H1 (cell line): Measurements from ENCODE around the gene ANO6. TPM values are rescaled to one million over a fixed set of nuclear protein-coding genes. Genes with fewer than 3 reads are reported as not detected.

Experiments
- CTCF ChIA-PET: fragments of 300-600 bp; sonication (Branson Sonifier 250); formaldehyde crosslinking; loops from one replicate; lab custom pipeline; 2021; ENCODE audit not compliant: partially characterized antibody; lab: Charles Lee
- POLR2A ChIA-PET: fragments of 300-600 bp; sonication (Branson Sonifier 250); formaldehyde crosslinking; loops from one replicate; lab custom pipeline; 2021; ENCODE audit warnings: inconsistent platforms; ENCODE audit not compliant: partially characterized antibody; lab: Charles Lee
- DNase-seq, 2 experiments: peaks; one replicate each; pipeline versions ENCODE4 v3.0.0 to v3.0.0-alpha.2; 2010 to 2022; ENCODE audit warnings: low spot score in 2 of 2, low read depth in 1 of 2, mixed read lengths in 1 of 2
- FAIRE-seq: peaks from 2 replicates; lab custom pipeline; 2011; peaks lifted over from hg19 to GRCh38; lab: Jason Lieb, UNC
- H2AFZ ChIP-seq: 2 replicates; pipeline ENCODE4 v1.8.1; 2012; ENCODE audit warnings: low read length, inconsistent platforms
- H2AK5ac ChIP-seq: 2 replicates; pipeline ENCODE4 v1.6.1; 2013; ENCODE audit warnings: low read depth, low read length
- H2BK120ac ChIP-seq: replicated peaks from 2 replicates; pipeline ENCODE3; 2013; ENCODE audit warnings: low read depth, low read length, inconsistent platforms
- H2BK12ac ChIP-seq: 2 replicates; pipeline ENCODE4 v1.6.1; 2013; ENCODE audit warnings: low read depth, low read length
- H2BK15ac ChIP-seq: 2 replicates; pipeline ENCODE4 v1.6.1; 2013; ENCODE audit warnings: low read length
- H2BK20ac ChIP-seq: 2 replicates; pipeline ENCODE4 v1.6.1; 2013; ENCODE audit warnings: low read length
- H2BK5ac ChIP-seq: 2 replicates; pipeline ENCODE4 v1.6.1; 2013; ENCODE audit warnings: low read depth, low read length
- H3K14ac ChIP-seq: 2 replicates; pipeline ENCODE4 v1.6.1; 2013; ENCODE audit warnings: inconsistent platforms; ENCODE audit not compliant: insufficient read length
- H3K18ac ChIP-seq: 2 replicates; pipeline ENCODE4 v1.6.1; 2013; ENCODE audit warnings: low read length; ENCODE audit errors: extremely low read depth
- H3K23ac ChIP-seq: 2 replicates; pipeline ENCODE4 v1.6.1; 2013; ENCODE audit warnings: inconsistent platforms; ENCODE audit not compliant: insufficient read length
- H3K23me2 ChIP-seq: 2 replicates; pipeline ENCODE4 v1.6.1; 2013; ENCODE audit warnings: low read depth, low read length
- H3K27ac ChIP-seq: 2 replicates; pipeline ENCODE4 v1.6.1; 2011; ENCODE audit warnings: low read depth, low read length, inconsistent platforms
- H3K27me3 ChIP-seq, 4 experiments: replicated peaks in 1 of 4; 1 replicate in 1 of 4; 2 replicates in 3 of 4; pipeline versions ENCODE4 v1.6.1 to v1.8.1; 2011 to 2013; ENCODE audit warnings: low read length in 3 of 4, mild to moderate bottlenecking in 3 of 4, inconsistent platforms in 2 of 4, mixed read lengths in 2 of 4, moderate library complexity in 1 of 4; ENCODE audit not compliant: control insufficient read depth in 3 of 4, insufficient read depth in 3 of 4; ENCODE audit errors: extremely low read depth in 1 of 4
- H3K36me3 ChIP-seq, 4 experiments: 2 replicates each; pipeline versions ENCODE4 v1.6.1 to v1.8.1; 2011 to 2013; ENCODE audit warnings: mild to moderate bottlenecking in 4 of 4, low read length in 3 of 4, moderate library complexity in 2 of 4, control low read depth in 1 of 4, inconsistent platforms in 1 of 4; ENCODE audit not compliant: insufficient read depth in 4 of 4, control insufficient read depth in 2 of 4
- H3K4ac ChIP-seq: replicated peaks from 2 replicates; pipeline ENCODE3; 2013; ENCODE audit warnings: low read length, low read depth, mixed read lengths, inconsistent platforms; ENCODE audit not compliant: insufficient read length
- H3K4me1 ChIP-seq, 4 experiments: replicated peaks in 1 of 4; 1 replicate in 1 of 4; 2 replicates in 3 of 4; pipeline versions ENCODE4 v1.6.1 to v1.8.1; 2011 to 2013; ENCODE audit warnings: low read length in 3 of 4, inconsistent platforms in 2 of 4, mixed read lengths in 1 of 4; ENCODE audit not compliant: insufficient read depth in 4 of 4, control insufficient read depth in 3 of 4
- H3K4me2 ChIP-seq, 2 experiments: 2 replicates each; pipeline versions ENCODE4 v1.6.1 to v1.8.1; 2011 to 2013; ENCODE audit warnings: low read depth in 2 of 2, low read length in 2 of 2, control low read depth in 1 of 2, inconsistent platforms in 1 of 2, mild to moderate bottlenecking in 1 of 2; ENCODE audit not compliant: insufficient read depth in 1 of 2
- H3K4me3 ChIP-seq, 4 experiments: fragments of 200-600, 300-600 bp in 1 of 4; sonication (generic), shearing (Covaris generic), sonication (Bioruptor Twin) in 1 of 4; 2 replicates each; pipeline versions ENCODE4 v1.5.1 to v1.8.1; 2011 to 2016; ENCODE audit warnings: low read length in 4 of 4, low read depth in 3 of 4, control low read depth in 2 of 4, inconsistent platforms in 2 of 4, mild to moderate bottlenecking in 2 of 4, mixed read lengths in 1 of 4, moderate library complexity in 1 of 4; ENCODE audit not compliant: insufficient read depth in 2 of 4; ENCODE audit errors: extremely low read depth in 1 of 4
- H3K56ac ChIP-seq: replicated peaks from 2 replicates; pipeline ENCODE3; 2013; ENCODE audit warnings: low read depth, mild to moderate bottlenecking, mixed read lengths, low read length, inconsistent platforms; ENCODE audit not compliant: insufficient read length
- H3K79me1 ChIP-seq: 2 replicates; pipeline ENCODE4 v1.6.1; 2013; ENCODE audit warnings: low read depth, low read length, control low read depth
- H3K79me2 ChIP-seq, 2 experiments: 2 replicates each; pipeline versions ENCODE4 v1.6.1 to v1.8.1; 2012 to 2013; ENCODE audit warnings: low read length in 2 of 2, mild to moderate bottlenecking in 2 of 2, inconsistent platforms in 1 of 2; ENCODE audit not compliant: insufficient read depth in 2 of 2, control insufficient read depth in 1 of 2
- H3K9ac ChIP-seq, 4 experiments: replicated peaks in 1 of 4; 1 replicate in 1 of 4; 2 replicates in 3 of 4; pipeline versions ENCODE4 v1.6.1 to v1.8.1; 2011 to 2013; ENCODE audit warnings: low read depth in 3 of 4, low read length in 3 of 4, control low read depth in 2 of 4, mild to moderate bottlenecking in 2 of 4, moderate library complexity in 2 of 4, inconsistent platforms in 1 of 4; ENCODE audit errors: extremely low read depth in 1 of 4
- H3K9me3 ChIP-seq, 2 experiments: 2 replicates each; pipeline versions ENCODE4 v1.6.1 to v1.8.1; 2012 to 2013; ENCODE audit warnings: mild to moderate bottlenecking in 2 of 2, moderate library complexity in 2 of 2, control low read depth in 1 of 2, inconsistent platforms in 1 of 2, low read depth in 1 of 2, low read length in 1 of 2, mixed read lengths in 1 of 2; ENCODE audit not compliant: insufficient read depth in 2 of 2
- H4K20me1 ChIP-seq, 2 experiments: replicated peaks in 1 of 2; 2 replicates each; pipeline versions ENCODE3 to v1.8.1; 2011 to 2013; ENCODE audit warnings: inconsistent platforms in 2 of 2, low read length in 2 of 2, mild to moderate bottlenecking in 1 of 2; ENCODE audit not compliant: insufficient read depth in 2 of 2, control insufficient read depth in 1 of 2
- H4K5ac ChIP-seq: 2 replicates; pipeline ENCODE4 v1.6.1; 2013; ENCODE audit warnings: low read length, low read depth, mixed read lengths, inconsistent platforms; ENCODE audit not compliant: insufficient read length
- H4K8ac ChIP-seq: 2 replicates; pipeline ENCODE4 v1.8.0; 2013; ENCODE audit warnings: mild to moderate bottlenecking, moderate library complexity, low read length, inconsistent platforms; ENCODE audit not compliant: insufficient read depth; ENCODE audit errors: extremely low read depth
- H4K91ac ChIP-seq: replicated peaks from 2 replicates; pipeline ENCODE3; 2013; ENCODE audit warnings: low read length, mixed read lengths, inconsistent platforms; ENCODE audit not compliant: insufficient read length
- ATF2 ChIP-seq: IDR thresholded peaks from 2 replicates; pipeline ENCODE4 v1.6.1; 2012; ENCODE audit warnings: low read length, inconsistent platforms
- BCL11A ChIP-seq, 2 experiments: IDR thresholded peaks; one replicate each; pipeline ENCODE4 v1.6.1; 2011; ENCODE audit warnings: low read depth in 2 of 2, low read length in 2 of 2, mild to moderate bottlenecking in 2 of 2
- CBX8 ChIP-seq: fragments of 300-800, 300-1000 bp; sonication (generic); IDR thresholded peaks from 2 replicates; pipeline ENCODE4 v1.7.1; 2016; ENCODE audit warnings: low read depth, low read length, borderline replicate concordance
- CEBPB ChIP-seq: IDR thresholded peaks from 2 replicates; pipeline ENCODE4 v1.6.1; 2012; ENCODE audit warnings: low read depth, low read length
- GTF2F1 ChIP-seq: IDR thresholded peaks from 2 replicates; pipeline ENCODE4 v1.6.1; 2012; ENCODE audit warnings: low read depth, low read length, improper control_type of control experiment, borderline replicate concordance
- RBBP5 ChIP-seq: IDR thresholded peaks from 2 replicates; pipeline ENCODE4 v1.7.1; 2012; ENCODE audit warnings: low read depth, mild to moderate bottlenecking, inconsistent platforms, low read length, moderate library complexity, borderline replicate concordance
- SP2 ChIP-seq: IDR thresholded peaks from 2 replicates; pipeline ENCODE4 v1.6.1; 2012; ENCODE audit warnings: mild to moderate bottlenecking, low read length, inconsistent platforms
- TAF1 ChIP-seq: IDR thresholded peaks from 2 replicates; pipeline ENCODE4 v1.6.1; 2011; ENCODE audit warnings: mild to moderate bottlenecking, low read depth, low read length
- TBP ChIP-seq: IDR thresholded peaks from 2 replicates; pipeline ENCODE4 v1.6.1; 2011; ENCODE audit warnings: low read depth, low read length, improper control_type of control experiment
- WGBS, 2 experiments: shearing (Covaris generic) in 1 of 2; methylation state at CpG; one replicate each; pipeline versions ENCODE4 v1.1.6 to v1.1.7; 2013 to 2015; ENCODE audit warnings: low lambda C conversion rate in 2 of 2, mixed read lengths in 2 of 2, inconsistent platforms in 1 of 2, low coverage in 1 of 2, missing lambda C conversion rate in 1 of 2; ENCODE audit not compliant: insufficient replicate concordance in 2 of 2, insufficient coverage in 1 of 2, insufficient read length in 1 of 2; ENCODE audit errors: extremely low coverage in 1 of 2, missing lambda C conversion rate in 1 of 2; 5-methylcytosine and 5-hydroxymethylcytosine counted together
- polyA plus RNA-seq, 7 experiments: library from polyadenylated mRNA; depleted of rRNA in 3 of 7; stranded (reverse) in 5 of 7; unstranded in 2 of 7; fragments of >200 nt in 5 of 7; fragments of 200-250 nt in 2 of 7; gene quantifications; 1 replicate in 5 of 7; 2 replicates in 1 of 7; 4 replicates in 1 of 7; pipeline versions ENCODE4 v1.2.1 to v1.2.3, GENCODE V29; 2011 to 2013; ENCODE audit warnings: missing spikeins in 2 of 7, mixed read lengths in 2 of 7
- total RNA-seq: library from RNA; stranded (reverse); fragmentation: NEBNext Ultra II Directional; extraction: Animal tissue kit (Norgen Biotek cat#: 25700); gene quantifications from 2 replicates; pipeline ENCODE4 v1.2.1, GENCODE V29; 2021

ANO6 gene
- total and polyA plus RNA-seq, 2 of the 8 experiments (the other 6 are each of a cell fraction or from before 2014, with no cell fraction given): 15.1 to 39.7 TPM

- no peak overlapping the region for H2BK120ac ChIP-seq
- no peak overlapping the region for H3K4ac ChIP-seq
- no peak overlapping the region for H4K91ac ChIP-seq
- no peak overlapping the region for H2AFZ ChIP-seq
- no peak overlapping the region for H3K9ac ChIP-seq
- 84% methylated on average over 2 of the region's 2 CpGs; no CpG with 5 or more reads in 1 of the 2 experiments for WGBS, 2 experiments
- no peak for DNase-seq
- H3K36me3 ChIP-seq: peaks cover 0 to 6% (median 2%) of the 10 kb centered on the region in 4 experiments; a peak in 4 of 8 replicates
- no peak overlapping the region for H3K4me3 ChIP-seq
- no peak overlapping the region for H2BK12ac ChIP-seq
- H3K27me3 ChIP-seq: no peaks in the 10 kb centered on the region
- no peak overlapping the region for H3K27ac ChIP-seq
- H3K56ac ChIP-seq: no peak overlapping the region
- H3K23ac ChIP-seq: peak overlapping the region; percentile 96
- H3K23me2 ChIP-seq: no peaks in the 10 kb centered on the region
- no peak overlapping the region for H3K4me2 ChIP-seq
- H3K4me1 ChIP-seq: peaks cover 0 to 2% (median under 1%) of the 10 kb centered on the region in 4 experiments; a peak in 1 of 7 replicates
- no peak overlapping the region for H3K14ac ChIP-seq
- CTCF ChIA-PET: interaction anchor here (1.5 kb wide), 1 partner anchor 15 kb away, joined by 5 read pairs; no protein-coding TSS in a partner anchor
- no peak overlapping the region for H4K8ac ChIP-seq
- TF ChIP-seq CEBPB (no peak), SP2 (no peak), RBBP5 (no peak), ATF2 (no peak), BCL11A (IDR thresholded peaks at IDR 0.05; ENCODE audit: low read depth in 2 of 2, low read length in 2 of 2) (no peak), CBX8 (no peak), TBP (no peak), GTF2F1 (no peak), TAF1 (no peak)
- TF ChIP-seq, all 59 proteins: peak for 0
- no peaks in the 10 kb centered on the region for H3K79me2 ChIP-seq
- FAIRE-seq: no peak
- no peak overlapping the region for H4K5ac ChIP-seq
- no peaks in the 10 kb centered on the region for H3K79me1 ChIP-seq
- POLR2A ChIA-PET: no interaction called here
- no peak overlapping the region for H2BK15ac ChIP-seq
- no peak overlapping the region for H2BK5ac ChIP-seq
- H2AK5ac ChIP-seq: no peak overlapping the region
- no peak overlapping the region for H2BK20ac ChIP-seq
- peaks cover 0 to 2% of the 10 kb centered on the region in 2 experiments for H4K20me1 ChIP-seq
- H3K9me3 ChIP-seq: no peaks in the 10 kb centered on the region
- no peak overlapping the region for H3K18ac ChIP-seq
These were observed 115.7 kb downstream of the ANO6 start for GRCh38 chr12:45331552-45331951.
